ENCODE results near the gene TBX21. TPM values are rescaled to one million over a fixed set of nuclear protein-coding genes. Genes with fewer than 3 reads are reported as not detected.

Gene TBX21
- total RNA-seq, 1 donor from 2014 or later: 1.2 TPM

DNA sequence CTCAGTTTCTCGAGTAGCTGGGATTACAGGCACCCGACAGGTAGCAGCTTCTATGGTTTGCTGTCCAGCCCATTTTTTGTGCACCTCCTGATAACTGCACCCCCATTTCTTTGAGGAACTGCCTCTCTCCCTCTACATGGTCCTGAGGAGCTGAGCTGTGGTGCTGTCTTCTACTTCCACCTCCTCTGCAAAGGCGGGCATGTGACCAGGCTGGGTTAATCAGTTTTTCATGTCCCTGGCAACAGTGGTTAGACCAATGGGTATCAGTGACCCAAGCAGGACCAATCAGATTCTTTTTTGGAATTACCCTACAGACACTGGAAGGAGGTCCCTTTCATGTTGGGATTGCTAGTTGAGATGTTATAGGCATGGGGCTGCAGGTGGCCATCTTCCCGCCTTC, 41.3 kb downstream of the TBX21 start:
- DNase-seq (ENCODE audit: low spot score): no peak

DNA sequence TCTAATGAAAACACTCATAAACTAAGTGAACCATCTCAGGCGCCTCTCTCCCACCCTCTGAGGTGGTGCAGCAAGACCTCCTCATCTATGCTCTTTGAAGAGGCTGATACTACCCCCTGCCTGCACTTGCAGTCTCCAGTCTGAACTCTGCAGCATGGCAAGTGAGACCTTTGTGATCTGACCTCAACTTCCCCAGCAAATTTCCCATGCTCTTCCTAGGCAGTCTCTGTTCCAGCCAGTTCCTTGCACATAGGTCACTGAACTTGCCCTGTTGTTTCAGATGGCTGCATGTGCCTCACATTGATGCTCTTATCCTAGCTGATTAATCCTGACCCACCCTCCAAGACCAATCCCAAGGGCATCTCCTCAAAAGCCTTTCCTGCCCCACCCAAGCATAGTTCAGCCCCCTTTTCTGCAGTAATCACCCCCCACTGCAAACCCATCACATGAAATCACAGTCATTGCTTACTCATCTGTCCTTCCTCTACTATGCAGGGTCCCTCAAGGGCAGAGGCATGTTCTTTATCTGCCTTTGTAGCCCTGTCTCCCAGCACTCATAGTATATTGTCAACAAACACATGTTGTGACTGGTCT, 42.0 kb downstream of the TBX21 start:
- DNase-seq (ENCODE audit: low spot score): no peak

GRCh38 chr17:47776330-47777197, 43.5 kb downstream of the TBX21 start:
- no peak for DNase-seq (ENCODE audit: low spot score)

DNA sequence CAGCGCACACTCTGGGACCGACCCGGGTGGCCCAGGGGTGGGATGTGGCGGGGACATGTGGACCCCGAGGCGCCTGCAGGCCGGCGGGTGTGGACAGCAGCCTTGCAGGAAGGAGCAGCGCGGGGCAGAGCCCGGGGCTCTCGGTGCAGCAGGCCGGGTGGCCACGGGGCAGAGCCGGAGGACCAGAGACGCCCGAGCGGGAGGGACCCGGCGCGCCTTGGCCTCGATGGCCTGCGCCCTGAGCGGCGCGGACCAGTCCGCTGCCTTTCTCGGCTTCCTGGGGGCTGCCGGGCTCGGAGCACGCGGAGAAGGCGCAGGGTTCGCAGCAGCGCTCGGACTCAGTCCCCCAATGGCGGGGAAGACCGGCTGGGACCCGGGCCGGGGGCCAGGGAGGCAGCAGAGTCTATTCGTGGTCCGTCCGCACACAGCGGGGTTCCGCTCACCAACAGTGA, 45.2 kb downstream of the TBX21 start:
- DNase-seq (ENCODE audit: low spot score): no peak

- no peak for DNase-seq (ENCODE audit: low spot score)
These were observed 48.4 kb downstream of the TBX21 start for GRCh38 chr17:47781397-47781796.

GRCh38 chr17:47785538-47786123, 52.6 kb downstream of the TBX21 start:
- DNase-seq (ENCODE audit: low spot score): peak; percentile 4

- peak; percentile 62 for DNase-seq (ENCODE audit: low spot score)
These were observed 56.9 kb downstream of the TBX21 start for GRCh38 chr17:47789611-47790561.

DNA sequence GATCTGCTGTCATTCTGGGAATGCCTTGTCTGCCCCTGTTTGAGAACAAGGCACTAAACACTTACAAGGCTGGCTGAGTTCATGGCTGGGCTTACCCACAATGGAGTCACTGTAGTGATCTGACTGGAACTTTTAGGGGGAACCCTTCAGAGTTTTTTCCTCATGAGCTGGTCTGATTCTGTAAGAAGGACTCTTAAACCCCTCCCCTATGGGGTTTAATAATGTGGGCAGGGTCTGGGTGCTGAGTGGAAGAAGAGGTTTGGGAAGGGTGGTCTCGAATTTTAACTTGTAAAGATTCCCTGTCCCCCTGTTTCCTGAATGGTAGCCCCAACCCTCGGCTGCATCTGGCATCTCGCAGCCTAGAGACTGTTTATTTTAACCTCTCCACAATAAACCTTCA, 58.0 kb downstream of the TBX21 start:
- peak; percentile 9 for DNase-seq (ENCODE audit: low spot score)

DNA sequence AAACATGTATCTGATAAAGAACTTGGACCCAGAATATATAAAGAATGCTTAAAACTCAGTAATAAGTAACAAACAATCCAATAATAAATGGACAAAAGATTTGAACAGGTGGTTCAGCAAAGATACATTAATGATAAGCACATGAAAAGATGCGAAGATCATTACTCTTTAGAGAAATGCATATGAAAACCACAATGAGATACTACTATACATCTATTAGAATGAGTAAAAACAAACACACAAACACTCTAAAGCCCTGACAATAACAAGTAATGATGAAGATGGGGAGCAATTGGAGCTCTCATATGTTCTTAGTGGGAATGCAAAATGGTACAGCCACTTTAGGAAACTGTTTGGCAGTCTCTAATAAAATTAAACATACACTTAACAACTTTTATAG, 59.4 kb downstream of the TBX21 start:
- DNase-seq (ENCODE audit: low spot score): no peak

GRCh38 chr17:47792979-47793378, 59.9 kb downstream of the TBX21 start:
- DNase-seq (ENCODE audit: low spot score): peak; percentile 8

Other genes starting within 250 kb of the TBX21 start
- 152 TPM for gene NPEPPS, start 202.1 kb upstream of the TBX21 start, total RNA-seq
- gene KPNB1, start 83.3 kb upstream of the TBX21 start, total RNA-seq: 352 TPM
- 9.2 TPM for gene TBKBP1, start 39.1 kb upstream of the TBX21 start, total RNA-seq
- gene OSBPL7, start 88.6 kb downstream of the TBX21 start, total RNA-seq: 27.2 TPM
- 38.2 TPM for gene MRPL10, start 98.3 kb downstream of the TBX21 start, total RNA-seq
- 0.31 TPM for gene LRRC46, start 98.4 kb downstream of the TBX21 start, total RNA-seq
- 36.5 TPM for gene SCRN2, start 108.0 kb downstream of the TBX21 start, total RNA-seq
- 9.2 TPM for gene SP6, start 117.9 kb downstream of the TBX21 start, total RNA-seq
- 22.7 TPM for gene SP2, start 163.0 kb downstream of the TBX21 start, total RNA-seq
- gene PNPO, start 208.3 kb downstream of the TBX21 start, total RNA-seq: 40.9 TPM
- gene PRR15L, start 224.6 kb downstream of the TBX21 start, total RNA-seq: 12.2 TPM
- 207 TPM for gene CDK5RAP3, start 237.9 kb downstream of the TBX21 start, total RNA-seq

All from ureter (tissue), 1 donor.